ENCODE measurements around the gene SGMS2. TPM values are rescaled to one million over a fixed set of nuclear protein-coding genes. Genes with fewer than 3 reads are reported as not detected.

SGMS2 gene
- polyA plus RNA-seq, 12 donors = 8.7 to 12.1 (median 10.5) TPM; not detected in 1

- no peak for DNase-seq
Measured at GRCh38 chr4:107826421-107826980, 1.8 kb downstream of the SGMS2 start.

GRCh38 chr4:107828315-107829090, 3.8 kb downstream of the SGMS2 start:
- DNase-seq = no peak

GRCh38 chr4:107831140-107831539, 6.4 kb downstream of the SGMS2 start:
- DNase-seq = no peak

- no peak for DNase-seq
Measured at GRCh38 chr4:107832275-107832807, 7.6 kb downstream of the SGMS2 start.

- DNase-seq = no peak
Measured at GRCh38 chr4:107834241-107834794, 9.6 kb downstream of the SGMS2 start.

- DNase-seq = no peak
Measured at GRCh38 chr4:107835406-107835805, 10.7 kb downstream of the SGMS2 start.

GRCh38 chr4:107837317-107837716, 12.6 kb downstream of the SGMS2 start:
- no peak for DNase-seq

GRCh38 chr4:107837776-107838618, 13.3 kb downstream of the SGMS2 start:
- no peak for DNase-seq

GRCh38 chr4:107838861-107839565, 14.3 kb downstream of the SGMS2 start:
- no peak for DNase-seq

- no peak for DNase-seq
Measured at GRCh38 chr4:107843391-107843790, 18.7 kb downstream of the SGMS2 start.

- no peak for DNase-seq
Measured at GRCh38 chr4:107845681-107846080, 20.9 kb downstream of the SGMS2 start.

GRCh38 chr4:107850438-107850837, 25.7 kb downstream of the SGMS2 start:
- no peak for DNase-seq

- peak; percentile 22 for DNase-seq
Measured at GRCh38 chr4:107853444-107854355, 29.0 kb downstream of the SGMS2 start.

GRCh38 chr4:107854356-107855022, 29.8 kb downstream of the SGMS2 start:
- DNase-seq = peak; percentile 87

GRCh38 chr4:107855723-107856122, 31.0 kb downstream of the SGMS2 start:
- no peak for DNase-seq

GRCh38 chr4:107856901-107857300, 32.2 kb downstream of the SGMS2 start:
- DNase-seq = no peak

GRCh38 chr4:107857741-107858140, 33.0 kb downstream of the SGMS2 start:
- DNase-seq = no peak

GRCh38 chr4:107858158-107858742, 33.5 kb downstream of the SGMS2 start:
- no peak for DNase-seq

- no peak for DNase-seq
Measured at GRCh38 chr4:107862658-107863057, 37.9 kb downstream of the SGMS2 start.

Measured in muscle of arm (tissue), 12 donors.